ENCODE results near the gene PPP1CB. TPM values are rescaled to one million over a fixed set of nuclear protein-coding genes. Genes with fewer than 3 reads are reported as not detected.
"Not testable (repeated sequence)": the region's sequence is repeated elsewhere in the genome, so short reads cannot be mapped to it uniquely, and the experiment has no call there.

Gene PPP1CB
- total RNA-seq, 1 donor from 2014 or later: 328 TPM

DNA sequence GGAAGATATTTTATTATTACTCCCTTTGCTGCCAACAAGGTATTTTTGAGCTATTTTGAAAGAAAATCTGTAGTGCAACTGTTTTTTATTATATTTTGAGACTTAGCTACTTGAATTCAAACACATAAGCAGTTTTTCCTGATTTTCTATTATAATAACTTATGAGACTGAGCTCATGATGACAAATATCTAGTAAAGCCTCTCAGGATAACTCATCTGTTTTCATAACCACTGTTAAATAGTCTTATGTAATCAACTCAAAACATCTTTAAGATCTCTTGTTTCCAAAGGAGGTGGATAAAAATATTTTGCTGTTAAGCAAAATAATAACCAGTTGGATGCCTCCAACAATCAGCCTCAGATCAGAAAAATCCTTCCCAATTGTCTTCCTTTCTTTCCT lies 21.9 kb upstream of the PPP1CB start:
- DNase-seq (ENCODE audit: low read depth): peak; percentile 55
- no peak overlapping the region for H3K4me3 ChIP-seq (ENCODE audit: low read depth, low read length)
- H3K36me3 ChIP-seq (ENCODE audit: control insufficient read depth, insufficient read depth, low read length): no peaks in the 10 kb centered on the region
- TF ChIP-seq CTCF (IDR thresholded peaks at IDR 0.05; ENCODE audit: insufficient read depth, low read length, severe bottlenecking): no peak
- H3K27me3 ChIP-seq (ENCODE audit: control insufficient read depth, insufficient read depth, low read length): no peaks in the 10 kb centered on the region
- no peak for FAIRE-seq

DNA sequence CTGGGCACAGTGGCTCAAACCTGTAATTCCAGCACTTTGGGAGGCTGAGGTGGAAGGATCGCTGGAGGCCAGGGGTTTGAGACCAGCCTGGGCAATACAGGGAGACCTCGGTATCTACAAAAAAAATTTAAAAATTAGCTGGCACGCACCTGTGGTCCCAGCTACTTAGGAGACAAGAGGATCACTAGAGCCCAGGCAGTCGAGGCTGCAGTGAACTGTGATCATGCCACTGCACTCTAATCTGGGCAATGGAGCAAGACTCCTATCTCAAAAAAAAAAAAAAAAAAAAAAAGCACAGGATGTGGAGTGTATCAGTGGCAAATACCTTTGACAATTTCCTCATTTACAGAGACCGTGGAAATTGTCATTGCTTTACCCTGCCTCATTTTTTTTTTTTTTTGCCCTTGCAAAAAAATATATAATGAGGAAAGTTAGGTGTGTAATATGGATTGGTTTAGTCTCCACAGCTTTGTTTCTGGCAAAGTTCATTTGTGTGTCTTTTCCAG lies 20.9 kb upstream of the PPP1CB start:
- no peaks in the 10 kb centered on the region for H3K36me3 ChIP-seq (ENCODE audit: control insufficient read depth, insufficient read depth, low read length)
- no peak for DNase-seq (ENCODE audit: low read depth)

DNA sequence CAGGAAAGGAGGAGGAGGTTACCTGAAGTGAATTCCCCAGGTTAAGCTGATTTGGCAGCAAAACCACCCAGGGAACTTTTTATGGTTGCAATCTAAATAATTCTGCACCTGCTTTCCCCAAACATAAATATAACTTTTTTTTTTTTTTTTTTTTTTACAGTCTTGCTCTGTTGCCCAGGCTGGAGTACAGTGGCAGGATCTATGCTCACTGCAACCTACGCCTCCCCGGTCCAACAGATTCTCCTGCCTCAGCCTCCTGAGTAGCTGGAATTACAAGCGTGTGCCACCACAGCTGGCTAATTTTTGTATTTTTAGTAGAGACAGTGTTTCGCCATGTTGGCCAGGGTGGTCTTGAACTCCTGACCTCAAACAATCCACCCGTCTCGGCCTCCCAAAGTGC lies 16.1 kb upstream of the PPP1CB start:
- FAIRE-seq: no peak
- no peak for DNase-seq (ENCODE audit: low read depth)
- H3K27me3 ChIP-seq (ENCODE audit: control insufficient read depth, insufficient read depth, low read length): no peaks in the 10 kb centered on the region
- TF ChIP-seq CTCF (IDR thresholded peaks at IDR 0.05; ENCODE audit: insufficient read depth, low read length, severe bottlenecking): no peak
- H3K4me3 ChIP-seq (ENCODE audit: low read depth, low read length): no peak overlapping the region
- H3K36me3 ChIP-seq (ENCODE audit: control insufficient read depth, insufficient read depth, low read length): no peaks in the 10 kb centered on the region

More for the DNA sequence above, 20.9 kb upstream of the PPP1CB start:
- FAIRE-seq: no peak
- no peak for TF ChIP-seq CTCF (IDR thresholded peaks at IDR 0.05; ENCODE audit: insufficient read depth, low read length, severe bottlenecking)
- no peaks in the 10 kb centered on the region for H3K27me3 ChIP-seq (ENCODE audit: control insufficient read depth, insufficient read depth, low read length)
- H3K4me3 ChIP-seq (ENCODE audit: low read depth, low read length): no peak overlapping the region

DNA sequence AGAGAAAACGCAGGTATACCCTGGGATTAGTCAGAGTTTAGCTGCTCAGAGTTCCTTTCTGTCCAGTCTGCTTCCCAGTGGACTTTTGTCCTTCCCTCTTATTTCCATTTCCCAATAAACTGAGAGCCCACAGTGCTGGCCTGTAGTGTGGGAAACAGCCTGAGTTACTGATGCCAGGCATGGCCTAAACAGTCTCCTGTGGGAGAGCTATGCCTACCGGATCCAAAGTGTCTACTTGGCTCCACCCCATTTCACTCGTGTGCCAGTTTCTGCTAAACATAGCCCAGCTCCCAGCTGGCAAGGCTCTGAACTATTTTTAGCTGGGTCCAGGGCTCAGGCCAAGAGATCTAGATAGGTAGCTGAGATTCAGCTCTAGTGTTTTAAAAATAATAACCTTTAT lies 15.6 kb upstream of the PPP1CB start:
- Histone ChIP-seq H3K27me3 (ENCODE audit: control insufficient read depth, insufficient read depth, low read length) (no peaks in the 10 kb centered on the region), H3K36me3 (ENCODE audit: control insufficient read depth, insufficient read depth, low read length) (no peaks in the 10 kb centered on the region), H3K4me3 (ENCODE audit: low read depth, low read length) (no peak overlapping the region)
- TF ChIP-seq CTCF (IDR thresholded peaks at IDR 0.05; ENCODE audit: insufficient read depth, low read length, severe bottlenecking): no peak
- no peak for FAIRE-seq
- no peak for DNase-seq (ENCODE audit: low read depth)

- H3K36me3 ChIP-seq (ENCODE audit: control insufficient read depth, insufficient read depth, low read length): no peaks in the 10 kb centered on the region
- DNase-seq (ENCODE audit: low read depth): no peak
- no peak overlapping the region for H3K4me3 ChIP-seq (ENCODE audit: low read depth, low read length)
- no peak for TF ChIP-seq CTCF (IDR thresholded peaks at IDR 0.05; ENCODE audit: insufficient read depth, low read length, severe bottlenecking)
- no peaks in the 10 kb centered on the region for H3K27me3 ChIP-seq (ENCODE audit: control insufficient read depth, insufficient read depth, low read length)
- no peak for FAIRE-seq
These were observed 14.0 kb upstream of the PPP1CB start for GRCh38 chr2:28737655-28738054.

- not testable (repeated sequence) for H3K4me3 ChIP-seq (ENCODE audit: low read depth, low read length); DNase-seq (ENCODE audit: low read depth); H3K36me3 ChIP-seq (ENCODE audit: control insufficient read depth, insufficient read depth, low read length); FAIRE-seq; H3K27me3 ChIP-seq (ENCODE audit: control insufficient read depth, insufficient read depth, low read length)
These were observed 9.0 kb upstream of the PPP1CB start for GRCh38 chr2:28742619-28743018.
